DND-41 (cell line): ENCODE measurements around the gene PARVB.

Source experiments
- ATAC-seq: fragments of 200-7000 bp; cut with Tn5 transposase; 3 replicates; pipeline ENCODE4 v1.9.1; 2021; ENCODE audit warnings: low read depth; ENCODE audit not compliant: insufficient read depth
- DNase-seq: peaks from one replicate; pipeline ENCODE4 v3.0.0-alpha.2; 2020
- H2AFZ ChIP-seq: 2 replicates; pipeline ENCODE4 v1.6.0; 2012; ENCODE audit warnings: low read depth, low read length
- H3K27ac ChIP-seq: 2 replicates; pipeline ENCODE4 v1.5.1; 2012; ENCODE audit warnings: low read length, inconsistent platforms
- H3K27me3 ChIP-seq: fragments of 200-600 bp; sonication (generic); 2 replicates; pipeline ENCODE4 v1.6.0; 2012; ENCODE audit warnings: low read length, mild to moderate bottlenecking, inconsistent platforms; ENCODE audit not compliant: insufficient read depth, poor library complexity
- H3K36me3 ChIP-seq: 2 replicates; pipeline ENCODE4 v1.5.1; 2012; ENCODE audit warnings: low read length, inconsistent platforms; ENCODE audit not compliant: insufficient read depth
- H3K4me1 ChIP-seq: 2 replicates; pipeline ENCODE4 v1.5.1; 2012; ENCODE audit warnings: mild to moderate bottlenecking, low read length; ENCODE audit not compliant: insufficient read depth
- H3K4me2 ChIP-seq: 2 replicates; pipeline ENCODE4 v1.6.0; 2012; ENCODE audit warnings: mild to moderate bottlenecking, moderate library complexity, low read length, inconsistent platforms; ENCODE audit not compliant: insufficient read depth
- H3K4me3 ChIP-seq, 2 experiments: fragments of 200-600 bp in 1 of 2; shearing (Covaris generic) in 1 of 2; 2 replicates each; pipeline ENCODE4 v1.5.1; 2012 to 2016; ENCODE audit warnings: inconsistent platforms in 2 of 2, low read length in 2 of 2, mild to moderate bottlenecking in 2 of 2, low read depth in 1 of 2, moderate library complexity in 1 of 2
- H3K79me2 ChIP-seq: 2 replicates; pipeline ENCODE4 v1.6.0; 2012; ENCODE audit warnings: low read length, inconsistent platforms; ENCODE audit not compliant: insufficient read depth
- H3K9ac ChIP-seq: 2 replicates; pipeline ENCODE4 v1.6.0; 2012; ENCODE audit warnings: low read depth, mild to moderate bottlenecking, inconsistent platforms, low read length, moderate library complexity
- H3K9me3 ChIP-seq: 2 replicates; pipeline ENCODE4 v1.5.1; 2012; ENCODE audit warnings: low read length, moderate library complexity, mild to moderate bottlenecking, inconsistent platforms; ENCODE audit not compliant: insufficient read depth, severe bottlenecking
- H4K20me1 ChIP-seq: 2 replicates; pipeline ENCODE4 v1.6.0; 2012; ENCODE audit warnings: low read length; ENCODE audit not compliant: insufficient read depth
- CTCF ChIP-seq: IDR thresholded peaks from 2 replicates; pipeline ENCODE4 v1.5.1; 2012; ENCODE audit warnings: borderline replicate concordance, low read length, moderate library complexity, mild to moderate bottlenecking; ENCODE audit not compliant: poor library complexity, severe bottlenecking; ENCODE audit errors: extremely low read depth
- EZH2 ChIP-seq: IDR thresholded peaks from 3 replicates; pipeline ENCODE4 v1.6.1; 2012; ENCODE audit warnings: borderline replicate concordance, low read depth, mild to moderate bottlenecking, moderate library complexity, low read length, inconsistent platforms; ENCODE audit not compliant: severe bottlenecking

PARVB gene

GRCh38 chr22:44001521-44001920 is 22.6 kb upstream of the PARVB start:
- no peaks in the 10 kb centered on the region for H3K27me3 ChIP-seq
- no peaks in the 10 kb centered on the region for H3K79me2 ChIP-seq

GRCh38 chr22:44002324-44002723 is 21.8 kb upstream of the PARVB start:
- H3K9ac ChIP-seq = no peak overlapping the region
- no peak for TF ChIP-seq EZH2
- TF ChIP-seq CTCF = no peak
- no peak overlapping the region for H3K4me3 ChIP-seq
- ATAC-seq (no peak), DNase-seq (no peak)
- H3K9me3 ChIP-seq = no peaks in the 10 kb centered on the region
- peaks cover 22% of the 10 kb centered on the region for H3K36me3 ChIP-seq
- 0 out of 2 replicates have a peak, but pooled peaks cover 6% of the 10 kb centered on the region for H4K20me1 ChIP-seq
- no peaks in the 10 kb centered on the region for H3K79me2 ChIP-seq
- no peaks in the 10 kb centered on the region for H3K27me3 ChIP-seq
- no peaks in the 10 kb centered on the region for H3K4me1 ChIP-seq
- no peak overlapping the region for H2AFZ ChIP-seq
- H3K27ac ChIP-seq = no peak overlapping the region
- no peak overlapping the region for H3K4me2 ChIP-seq

More at GRCh38 chr22:44001521-44001920, 22.6 kb upstream of the PARVB start:
- ATAC-seq (no peak), DNase-seq (no peak)
- H2AFZ ChIP-seq = no peak overlapping the region
- H3K4me2 ChIP-seq = no peak overlapping the region
- H3K4me3 ChIP-seq = no peak overlapping the region
- peaks cover 9% of the 10 kb centered on the region; the same call in 1 of the 2 replicates for H4K20me1 ChIP-seq
- no peaks in the 10 kb centered on the region for H3K4me1 ChIP-seq
- no peak overlapping the region for H3K27ac ChIP-seq
- H3K9me3 ChIP-seq = no peaks in the 10 kb centered on the region
- TF ChIP-seq EZH2 (no peak), CTCF (no peak)
- no peak overlapping the region for H3K9ac ChIP-seq
- peaks cover 30% of the 10 kb centered on the region for H3K36me3 ChIP-seq

GRCh38 chr22:44002997-44003396 is 21.1 kb upstream of the PARVB start:
- Histone ChIP-seq H3K27me3 (no peaks in the 10 kb centered on the region), H3K4me1 (no peaks in the 10 kb centered on the region), H3K4me2 (no peak overlapping the region), H3K4me3 (no peak overlapping the region), H3K36me3 (peaks cover 16% of the 10 kb centered on the region), H2AFZ (no peak overlapping the region), H3K9me3 (no peaks in the 10 kb centered on the region), H4K20me1 (0 out of 2 replicates have a peak, but pooled peaks cover 6% of the 10 kb centered on the region), H3K9ac (no peak overlapping the region), H3K27ac (no peak overlapping the region), H3K79me2 (no peaks in the 10 kb centered on the region)
- TF ChIP-seq EZH2 (no peak), CTCF (no peak)
- ATAC-seq (no peak), DNase-seq (no peak)
